GM12874 (cell line): ENCODE measurements around the gene DERL2.

Experiments
- TF ChIP-seq, protein P1 (sequence below): IDR thresholded peaks from 2 replicates; pipeline ENCODE4 v1.5.1; 2011; ENCODE audit warnings: low read depth, mild to moderate bottlenecking, control low read depth, low read length, moderate library complexity; ENCODE audit not compliant: insufficient read depth

The DERL2 gene

DNA sequence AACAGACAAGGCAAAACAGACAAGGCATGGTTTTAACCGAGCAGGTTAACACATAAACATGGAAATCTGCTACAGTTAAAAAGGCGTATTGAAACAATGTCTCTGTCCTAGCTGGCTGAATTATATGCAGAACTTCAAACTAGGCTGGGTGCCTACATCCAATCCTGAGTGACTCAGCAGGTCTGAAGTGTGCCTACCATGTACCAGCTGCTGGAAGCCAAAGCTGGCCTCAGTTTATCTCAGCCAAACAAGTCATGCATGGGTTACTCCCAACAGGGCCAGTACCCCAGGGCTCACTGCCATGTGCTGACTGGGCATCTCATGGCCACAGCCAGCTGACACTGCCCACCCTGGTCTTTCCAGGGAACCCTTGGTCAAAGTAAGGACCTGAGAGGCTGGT lies 51.0 kb downstream of the DERL2 start:
- TF ChIP-seq, protein P1, sequence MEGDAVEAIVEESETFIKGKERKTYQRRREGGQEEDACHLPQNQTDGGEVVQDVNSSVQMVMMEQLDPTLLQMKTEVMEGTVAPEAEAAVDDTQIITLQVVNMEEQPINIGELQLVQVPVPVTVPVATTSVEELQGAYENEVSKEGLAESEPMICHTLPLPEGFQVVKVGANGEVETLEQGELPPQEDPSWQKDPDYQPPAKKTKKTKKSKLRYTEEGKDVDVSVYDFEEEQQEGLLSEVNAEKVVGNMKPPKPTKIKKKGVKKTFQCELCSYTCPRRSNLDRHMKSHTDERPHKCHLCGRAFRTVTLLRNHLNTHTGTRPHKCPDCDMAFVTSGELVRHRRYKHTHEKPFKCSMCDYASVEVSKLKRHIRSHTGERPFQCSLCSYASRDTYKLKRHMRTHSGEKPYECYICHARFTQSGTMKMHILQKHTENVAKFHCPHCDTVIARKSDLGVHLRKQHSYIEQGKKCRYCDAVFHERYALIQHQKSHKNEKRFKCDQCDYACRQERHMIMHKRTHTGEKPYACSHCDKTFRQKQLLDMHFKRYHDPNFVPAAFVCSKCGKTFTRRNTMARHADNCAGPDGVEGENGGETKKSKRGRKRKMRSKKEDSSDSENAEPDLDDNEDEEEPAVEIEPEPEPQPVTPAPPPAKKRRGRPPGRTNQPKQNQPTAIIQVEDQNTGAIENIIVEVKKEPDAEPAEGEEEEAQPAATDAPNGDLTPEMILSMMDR: no peak

DNA sequence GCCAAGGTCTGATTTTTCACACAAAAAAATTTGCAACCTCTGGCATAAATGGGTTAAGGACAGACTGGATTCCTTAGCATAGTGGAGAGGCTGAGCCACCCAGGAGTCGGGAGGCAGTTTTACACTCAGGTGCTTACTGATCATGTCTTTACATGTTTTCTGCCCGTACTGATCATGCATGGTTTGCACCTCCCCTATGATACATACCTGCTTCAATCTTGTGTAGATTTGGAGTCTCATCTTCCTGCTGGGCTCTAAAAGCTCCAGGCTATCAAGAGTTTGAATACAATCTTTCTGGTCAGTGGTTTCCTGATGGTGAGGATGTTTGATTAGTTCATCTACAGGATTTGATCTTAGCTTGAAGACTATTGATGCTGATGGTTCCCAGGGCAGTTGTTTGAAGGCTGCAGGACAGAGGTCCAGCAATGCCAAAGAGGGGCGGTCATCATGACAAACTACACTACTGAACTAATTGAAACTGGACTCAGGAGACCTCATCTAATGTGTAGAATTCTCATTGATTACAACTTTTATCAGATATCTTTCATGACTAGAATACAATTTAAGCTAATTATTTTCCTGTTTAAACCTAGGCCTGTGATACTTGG lies 53.9 kb downstream of the DERL2 start:
- TF ChIP-seq, protein P1: no peak

DNA sequence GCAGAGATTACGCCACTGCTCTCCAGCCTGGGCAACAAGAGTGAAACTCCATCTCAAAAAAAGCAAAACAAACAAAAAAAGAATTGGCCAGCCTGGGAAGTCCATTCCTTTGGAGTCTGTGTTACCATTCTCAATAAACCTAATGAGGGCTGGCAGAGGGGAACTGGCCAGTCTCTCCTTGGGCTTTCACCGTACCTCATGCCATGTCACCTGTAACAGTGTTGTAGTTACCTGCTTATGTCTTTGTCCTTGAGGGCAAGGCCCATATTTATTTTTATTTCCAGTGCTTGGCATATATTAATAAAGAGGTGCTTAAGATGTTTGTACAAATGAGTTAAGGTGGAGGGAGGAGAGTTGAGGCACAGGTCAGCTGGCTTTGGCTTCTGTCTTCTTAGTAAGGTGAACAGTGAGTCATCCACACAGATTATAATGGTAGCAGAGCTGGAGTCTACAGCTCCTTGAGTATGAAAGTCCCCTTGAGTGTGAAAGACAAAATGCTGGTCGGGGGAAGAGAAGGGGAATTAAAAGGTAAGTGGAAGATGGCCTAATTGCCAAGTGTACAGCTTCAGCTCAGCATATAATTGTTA lies 55.5 kb downstream of the DERL2 start:
- TF ChIP-seq, protein P1: no peak

DNA sequence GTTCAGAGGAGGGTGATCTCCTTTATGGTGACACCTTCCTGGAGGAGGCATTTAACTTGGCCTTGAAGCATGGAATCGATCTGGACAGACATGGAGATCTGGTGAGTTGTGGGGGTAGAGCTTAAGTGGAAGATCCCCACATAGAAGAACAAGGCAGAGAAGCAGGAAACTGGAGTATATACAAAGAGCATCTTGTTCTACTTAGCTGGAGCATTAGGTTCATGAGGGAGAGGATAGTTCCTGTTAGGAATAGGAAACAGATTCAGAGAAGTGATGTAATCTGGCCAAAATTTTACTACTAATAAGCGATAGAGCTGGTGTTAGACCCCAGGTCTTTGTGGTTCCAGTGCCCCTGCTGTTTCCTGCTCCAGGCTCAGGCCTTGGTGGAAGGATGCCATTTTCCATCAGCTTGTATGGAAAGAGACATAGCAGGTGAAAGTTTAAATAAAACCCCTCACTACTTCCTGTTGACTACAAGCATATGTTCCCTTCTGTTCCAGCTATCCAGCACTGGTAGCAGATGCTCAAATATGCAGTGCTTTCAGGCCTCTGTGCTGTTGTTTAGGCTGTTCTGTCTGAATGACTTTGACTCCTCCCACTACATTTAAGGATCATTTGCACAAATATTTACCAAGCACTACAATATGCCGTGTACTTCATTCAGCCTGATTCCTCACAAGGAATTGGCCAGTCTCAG lies 56.6 kb downstream of the DERL2 start:
- TF ChIP-seq, protein P1: no peak

DNA sequence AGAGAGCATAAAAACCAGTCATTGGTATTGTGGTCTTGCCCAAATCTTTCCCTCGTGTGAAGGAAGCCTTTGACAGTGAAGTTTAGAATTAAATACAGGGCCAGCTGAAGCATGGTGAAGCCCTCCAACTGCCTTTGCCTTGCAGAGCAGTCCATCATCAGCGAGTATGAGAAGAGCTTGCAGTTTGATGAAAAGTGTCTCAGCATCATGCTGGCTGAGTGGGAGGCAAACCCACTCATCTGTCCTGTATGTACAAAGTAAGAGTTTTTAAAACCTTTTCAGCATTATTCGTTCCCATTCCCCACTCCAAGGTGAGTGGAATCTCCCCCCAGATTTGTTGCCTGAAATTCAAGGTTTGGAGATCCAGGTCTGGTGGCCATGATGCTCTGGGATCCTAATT lies 60.2 kb downstream of the DERL2 start:
- TF ChIP-seq, protein P1: no peak

DNA sequence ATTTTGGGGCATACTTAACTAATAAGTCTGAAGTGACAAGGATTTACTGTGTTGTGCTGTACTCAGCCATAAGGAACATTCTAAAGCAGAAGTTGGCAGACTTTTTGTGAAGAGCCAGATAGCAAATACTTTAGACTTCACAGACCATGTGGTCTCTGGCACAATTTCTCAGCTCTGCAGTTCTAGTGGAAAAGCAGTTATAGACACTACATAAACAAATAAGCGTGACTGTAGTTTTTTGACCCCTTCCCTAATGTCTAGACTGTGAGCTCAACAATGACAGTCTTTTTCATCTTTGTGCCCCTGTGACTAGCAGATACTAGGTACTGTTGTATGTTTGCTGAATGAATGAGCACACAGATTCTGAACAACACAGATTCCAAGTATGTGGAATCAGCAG lies 61.1 kb downstream of the DERL2 start:
- TF ChIP-seq, protein P1: no peak

DNA sequence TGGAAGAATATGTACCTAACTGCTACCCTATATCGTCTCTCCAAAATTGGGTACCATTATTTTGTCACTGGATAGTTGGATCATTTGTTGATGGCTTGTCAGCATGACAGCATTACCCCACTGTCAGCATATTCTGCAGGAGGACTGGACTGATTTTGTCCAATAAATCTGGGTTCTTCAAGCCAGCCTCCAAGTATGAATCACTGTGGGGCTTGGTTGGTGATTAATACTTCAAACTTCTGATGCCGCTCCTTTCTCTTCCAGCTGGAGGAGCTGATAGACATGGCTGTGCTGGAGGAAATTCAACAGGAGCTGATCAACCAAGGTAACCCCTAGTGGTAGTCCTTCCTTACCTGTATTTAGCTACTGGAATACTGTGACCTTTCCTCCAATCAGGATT lies 63.5 kb downstream of the DERL2 start:
- TF ChIP-seq, protein P1: no peak
